Measurements from ENCODE around the gene DHRS7C.

- no peak for TF ChIP-seq CTCF (IDR thresholded peaks at IDR 0.05)
- no peak for TF ChIP-seq POLR2A (IDR thresholded peaks at IDR 0.05)
Measured at GRCh38 chr17:9824797-9825338, 33.5 kb upstream of the DHRS7C start.
